ENCODE measurements around the gene GALNT14. TPM values are rescaled to one million over a fixed set of nuclear protein-coding genes. Genes with fewer than 3 reads are reported as not detected.

GALNT14 gene
- total RNA-seq, 3 donors from 2014 or later (not counting 1 experiment from before 2014, with no cell fraction given): 0.68 TPM; not detected in 2

- DNase-seq (no peak), ATAC-seq (no peak)
- peaks cover 0 to 3% of the 10 kb centered on the region in 2 donors for H3K27me3 Mint-ChIP-seq (ENCODE audit: low read depth in 2 of 2)
- no peaks in the 10 kb centered on the region for H3K36me3 Mint-ChIP-seq
- no peak overlapping the region for H3K27ac ChIP-seq (ENCODE audit: low read length)
- H3K27ac Mint-ChIP-seq: no peak overlapping the region
- H3K4me1 ChIP-seq (ENCODE audit: control insufficient read depth, insufficient read depth, low read length): no peaks in the 10 kb centered on the region
- no peaks in the 10 kb centered on the region for H3K27me3 ChIP-seq (ENCODE audit: control insufficient read depth, insufficient read depth, low read length)
- H3K4me3 ChIP-seq (ENCODE audit: low read length): no peak overlapping the region
- H3K4me3 Mint-ChIP-seq: no peak overlapping the region
- no peak for TF ChIP-seq CTCF (IDR thresholded peaks at IDR 0.05)
- no peaks in the 10 kb centered on the region for H3K4me1 Mint-ChIP-seq
- H3K9me3 ChIP-seq (ENCODE audit: control insufficient read depth, insufficient read depth, low read length): no peaks in the 10 kb centered on the region
- H3K36me3 ChIP-seq (ENCODE audit: control insufficient read depth, insufficient read depth, low read length): no peaks in the 10 kb centered on the region
- WGBS (ENCODE audit: insufficient coverage): 85% methylated on average over 3 of the region's 3 CpGs
- no peaks in the 10 kb centered on the region for H3K9me3 Mint-ChIP-seq
- intact Hi-C loops (cut with micrococcal nuclease): no loop called here
These were observed 178.6 kb downstream of the GALNT14 start for GRCh38 chr2:30959653-30960052.

- ATAC-seq (no peak), DNase-seq (no peak)
- Mint-ChIP-seq H3K27ac (no peak overlapping the region), H3K4me3 (no peak overlapping the region), H3K4me1 (no peaks in the 10 kb centered on the region), H3K9me3 (no peaks in the 10 kb centered on the region), H3K27me3 (ENCODE audit: low read depth in 2 of 2) (peaks cover 0 to 3% of the 10 kb centered on the region in 2 donors), H3K36me3 (no peaks in the 10 kb centered on the region)
- TF ChIP-seq CTCF (IDR thresholded peaks at IDR 0.05): no peak
- Histone ChIP-seq H3K36me3 (ENCODE audit: control insufficient read depth, insufficient read depth, low read length) (no peaks in the 10 kb centered on the region), H3K27ac (ENCODE audit: low read length) (no peak overlapping the region), H3K4me1 (ENCODE audit: control insufficient read depth, insufficient read depth, low read length) (no peaks in the 10 kb centered on the region), H3K27me3 (ENCODE audit: control insufficient read depth, insufficient read depth, low read length) (no peaks in the 10 kb centered on the region), H3K9me3 (ENCODE audit: control insufficient read depth, insufficient read depth, low read length) (no peaks in the 10 kb centered on the region), H3K4me3 (ENCODE audit: low read length) (no peak overlapping the region)
- 60% methylated on average over 4 of the region's 4 CpGs for WGBS (ENCODE audit: insufficient coverage)
- intact Hi-C loops (cut with micrococcal nuclease): no loop called here
These were observed 179.3 kb downstream of the GALNT14 start for GRCh38 chr2:30958918-30959265.

GRCh38 chr2:30958193-30958917, 179.9 kb downstream of the GALNT14 start:
- 93% methylated on average over 15 of the region's 15 CpGs for WGBS (ENCODE audit: insufficient coverage)
- Histone ChIP-seq H3K27me3 (ENCODE audit: control insufficient read depth, insufficient read depth, low read length) (no peaks in the 10 kb centered on the region), H3K27ac (ENCODE audit: low read length) (no peak overlapping the region), H3K36me3 (ENCODE audit: control insufficient read depth, insufficient read depth, low read length) (no peaks in the 10 kb centered on the region), H3K4me3 (ENCODE audit: low read length) (no peak overlapping the region), H3K4me1 (ENCODE audit: control insufficient read depth, insufficient read depth, low read length) (no peaks in the 10 kb centered on the region), H3K9me3 (ENCODE audit: control insufficient read depth, insufficient read depth, low read length) (no peaks in the 10 kb centered on the region)
- no peak overlapping the region for H3K27ac Mint-ChIP-seq
- no peaks in the 10 kb centered on the region for H3K36me3 Mint-ChIP-seq
- TF ChIP-seq CTCF (IDR thresholded peaks at IDR 0.05): no peak
- intact Hi-C loops (cut with micrococcal nuclease): no loop called here
- H3K4me3 Mint-ChIP-seq: no peak overlapping the region
- no peak for DNase-seq
- no peaks in the 10 kb centered on the region for H3K4me1 Mint-ChIP-seq
- peaks cover 0 to 2% of the 10 kb centered on the region in 2 donors for H3K27me3 Mint-ChIP-seq (ENCODE audit: low read depth in 2 of 2)
- ATAC-seq: no peak
- no peaks in the 10 kb centered on the region for H3K9me3 Mint-ChIP-seq

GRCh38 chr2:30957591-30957990, 180.6 kb downstream of the GALNT14 start:
- intact Hi-C loops (cut with micrococcal nuclease): no loop called here
- Histone ChIP-seq H3K4me3 (ENCODE audit: low read length) (no peak overlapping the region), H3K4me1 (ENCODE audit: control insufficient read depth, insufficient read depth, low read length) (no peaks in the 10 kb centered on the region), H3K9me3 (ENCODE audit: control insufficient read depth, insufficient read depth, low read length) (no peaks in the 10 kb centered on the region), H3K27ac (ENCODE audit: low read length) (no peak overlapping the region), H3K27me3 (ENCODE audit: control insufficient read depth, insufficient read depth, low read length) (no peaks in the 10 kb centered on the region), H3K36me3 (ENCODE audit: control insufficient read depth, insufficient read depth, low read length) (no peaks in the 10 kb centered on the region)
- DNase-seq (no peak), ATAC-seq (no peak)
- no peaks in the 10 kb centered on the region for H3K9me3 Mint-ChIP-seq
- 89% methylated on average over 5 of the region's 5 CpGs for WGBS (ENCODE audit: insufficient coverage)
- H3K4me3 Mint-ChIP-seq: no peak overlapping the region
- no peaks in the 10 kb centered on the region for H3K4me1 Mint-ChIP-seq
- TF ChIP-seq CTCF (IDR thresholded peaks at IDR 0.05): no peak
- H3K36me3 Mint-ChIP-seq: no peaks in the 10 kb centered on the region
- peaks cover 0 to 2% of the 10 kb centered on the region in 2 donors for H3K27me3 Mint-ChIP-seq (ENCODE audit: low read depth in 2 of 2)
- no peak overlapping the region for H3K27ac Mint-ChIP-seq
